ENCODE measurements around the gene ANO7. TPM values are rescaled to one million over a fixed set of nuclear protein-coding genes. Genes with fewer than 3 reads are reported as not detected.

The ANO7 gene
- total and polyA plus RNA-seq, 2 of the 13 experiments (the other 11 are each of a cell fraction or from before 2014, with no cell fraction given), result 4.1 to 4.9 TPM

DNA sequence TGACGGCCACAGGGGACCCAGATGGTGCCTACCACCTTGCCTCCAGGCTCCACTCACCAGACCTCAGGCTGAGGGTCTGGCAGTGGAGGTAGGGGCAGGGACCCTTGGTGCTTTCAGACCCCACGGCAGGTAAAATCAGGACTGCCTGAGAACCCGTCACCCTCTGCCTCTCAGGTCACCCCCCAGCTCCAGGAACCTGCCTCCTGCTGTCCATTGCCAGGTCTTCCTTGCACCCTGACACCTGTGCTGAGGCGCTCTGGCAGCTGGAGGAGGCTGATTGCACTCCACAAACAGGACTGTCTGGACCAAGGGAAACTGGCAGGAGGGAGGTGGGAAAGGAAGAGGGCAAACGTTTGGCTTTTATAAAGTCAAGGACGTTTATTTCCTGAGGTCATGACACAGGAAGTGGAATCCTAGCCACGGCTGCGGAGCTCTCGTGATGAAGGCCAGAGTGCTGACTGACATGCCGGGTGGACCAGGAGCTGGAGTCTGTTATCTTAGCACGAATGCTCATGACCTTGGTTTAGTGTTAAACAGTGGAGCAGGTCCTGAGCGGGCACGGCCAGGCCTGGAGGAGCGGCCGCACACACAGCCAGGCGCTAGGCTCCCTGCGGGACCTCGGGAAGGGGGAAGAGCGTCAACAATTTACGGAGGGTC, 40.5 kb downstream of the ANO7 start (continued):
- TF ChIP-seq, protein P1, sequence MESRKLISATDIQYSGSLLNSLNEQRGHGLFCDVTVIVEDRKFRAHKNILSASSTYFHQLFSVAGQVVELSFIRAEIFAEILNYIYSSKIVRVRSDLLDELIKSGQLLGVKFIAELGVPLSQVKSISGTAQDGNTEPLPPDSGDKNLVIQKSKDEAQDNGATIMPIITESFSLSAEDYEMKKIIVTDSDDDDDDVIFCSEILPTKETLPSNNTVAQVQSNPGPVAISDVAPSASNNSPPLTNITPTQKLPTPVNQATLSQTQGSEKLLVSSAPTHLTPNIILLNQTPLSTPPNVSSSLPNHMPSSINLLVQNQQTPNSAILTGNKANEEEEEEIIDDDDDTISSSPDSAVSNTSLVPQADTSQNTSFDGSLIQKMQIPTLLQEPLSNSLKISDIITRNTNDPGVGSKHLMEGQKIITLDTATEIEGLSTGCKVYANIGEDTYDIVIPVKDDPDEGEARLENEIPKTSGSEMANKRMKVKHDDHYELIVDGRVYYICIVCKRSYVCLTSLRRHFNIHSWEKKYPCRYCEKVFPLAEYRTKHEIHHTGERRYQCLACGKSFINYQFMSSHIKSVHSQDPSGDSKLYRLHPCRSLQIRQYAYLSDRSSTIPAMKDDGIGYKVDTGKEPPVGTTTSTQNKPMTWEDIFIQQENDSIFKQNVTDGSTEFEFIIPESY (CRISPR knock-in tag; IDR thresholded peaks at IDR 0.05), result peak; percentile 94
- TF ChIP-seq PHF5A (CRISPR knock-in tag; IDR thresholded peaks at IDR 0.05; ENCODE audit: low read depth, unreplicated experiment) (no peak), JUND (CRISPR knock-in tag; IDR thresholded peaks at IDR 0.05) (no peak), CCDC6 (CRISPR knock-in tag; IDR thresholded peaks at IDR 0.05) (no peak), ZNF180 (CRISPR knock-in tag; IDR thresholded peaks at IDR 0.05; ENCODE audit: borderline replicate concordance, low read depth) (no peak), AGO1 (IDR thresholded peaks at IDR 0.05; ENCODE audit: low read depth, low read length, poor library complexity, severe bottlenecking) (peak; percentile 95), POLR2AphosphoS5 (IDR thresholded peaks at IDR 0.05; ENCODE audit: low read depth, low read length) (peak; percentile 62), NPAS2 (CRISPR knock-in tag; IDR thresholded peaks at IDR 0.05; ENCODE audit: borderline replicate concordance) (no peak), GABPA (IDR thresholded peaks at IDR 0.05; ENCODE audit: low read depth, low read length) (no peak; the same call in 1 of the 2 replicates), GABPA (CRISPR knock-in tag; IDR thresholded peaks at IDR 0.05; ENCODE audit: low read depth) (peak; percentile 81), ZNF768 (CRISPR knock-in tag; IDR thresholded peaks at IDR 0.05) (no peak; the same call in 1 of the 2 replicates), ZNF430 (CRISPR knock-in tag; IDR thresholded peaks at IDR 0.05) (peak; percentile 51; the same call in 1 of the 2 replicates), HHEX (CRISPR knock-in tag; IDR thresholded peaks at IDR 0.05) (no peak), KAT8 (CRISPR knock-in tag; IDR thresholded peaks at IDR 0.05) (no peak), TOPORS (CRISPR knock-in tag; IDR thresholded peaks at IDR 0.05) (0 out of 2 replicates have a peak, but pooled peaks have one; percentile 17), ZNF44 (CRISPR knock-in tag; IDR thresholded peaks at IDR 0.05) (no peak)
- TF ChIP-seq, protein P2, sequence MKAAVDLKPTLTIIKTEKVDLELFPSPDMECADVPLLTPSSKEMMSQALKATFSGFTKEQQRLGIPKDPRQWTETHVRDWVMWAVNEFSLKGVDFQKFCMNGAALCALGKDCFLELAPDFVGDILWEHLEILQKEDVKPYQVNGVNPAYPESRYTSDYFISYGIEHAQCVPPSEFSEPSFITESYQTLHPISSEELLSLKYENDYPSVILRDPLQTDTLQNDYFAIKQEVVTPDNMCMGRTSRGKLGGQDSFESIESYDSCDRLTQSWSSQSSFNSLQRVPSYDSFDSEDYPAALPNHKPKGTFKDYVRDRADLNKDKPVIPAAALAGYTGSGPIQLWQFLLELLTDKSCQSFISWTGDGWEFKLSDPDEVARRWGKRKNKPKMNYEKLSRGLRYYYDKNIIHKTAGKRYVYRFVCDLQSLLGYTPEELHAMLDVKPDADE (CRISPR knock-in tag; IDR thresholded peaks at IDR 0.05), result no peak
- TF ChIP-seq, protein P3, sequence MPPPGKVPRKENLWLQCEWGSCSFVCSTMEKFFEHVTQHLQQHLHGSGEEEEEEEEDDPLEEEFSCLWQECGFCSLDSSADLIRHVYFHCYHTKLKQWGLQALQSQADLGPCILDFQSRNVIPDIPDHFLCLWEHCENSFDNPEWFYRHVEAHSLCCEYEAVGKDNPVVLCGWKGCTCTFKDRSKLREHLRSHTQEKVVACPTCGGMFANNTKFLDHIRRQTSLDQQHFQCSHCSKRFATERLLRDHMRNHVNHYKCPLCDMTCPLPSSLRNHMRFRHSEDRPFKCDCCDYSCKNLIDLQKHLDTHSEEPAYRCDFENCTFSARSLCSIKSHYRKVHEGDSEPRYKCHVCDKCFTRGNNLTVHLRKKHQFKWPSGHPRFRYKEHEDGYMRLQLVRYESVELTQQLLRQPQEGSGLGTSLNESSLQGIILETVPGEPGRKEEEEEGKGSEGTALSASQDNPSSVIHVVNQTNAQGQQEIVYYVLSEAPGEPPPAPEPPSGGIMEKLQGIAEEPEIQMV (CRISPR knock-in tag; IDR thresholded peaks at IDR 0.05; ENCODE audit: low read depth), result no peak
- TF ChIP-seq, protein P4, sequence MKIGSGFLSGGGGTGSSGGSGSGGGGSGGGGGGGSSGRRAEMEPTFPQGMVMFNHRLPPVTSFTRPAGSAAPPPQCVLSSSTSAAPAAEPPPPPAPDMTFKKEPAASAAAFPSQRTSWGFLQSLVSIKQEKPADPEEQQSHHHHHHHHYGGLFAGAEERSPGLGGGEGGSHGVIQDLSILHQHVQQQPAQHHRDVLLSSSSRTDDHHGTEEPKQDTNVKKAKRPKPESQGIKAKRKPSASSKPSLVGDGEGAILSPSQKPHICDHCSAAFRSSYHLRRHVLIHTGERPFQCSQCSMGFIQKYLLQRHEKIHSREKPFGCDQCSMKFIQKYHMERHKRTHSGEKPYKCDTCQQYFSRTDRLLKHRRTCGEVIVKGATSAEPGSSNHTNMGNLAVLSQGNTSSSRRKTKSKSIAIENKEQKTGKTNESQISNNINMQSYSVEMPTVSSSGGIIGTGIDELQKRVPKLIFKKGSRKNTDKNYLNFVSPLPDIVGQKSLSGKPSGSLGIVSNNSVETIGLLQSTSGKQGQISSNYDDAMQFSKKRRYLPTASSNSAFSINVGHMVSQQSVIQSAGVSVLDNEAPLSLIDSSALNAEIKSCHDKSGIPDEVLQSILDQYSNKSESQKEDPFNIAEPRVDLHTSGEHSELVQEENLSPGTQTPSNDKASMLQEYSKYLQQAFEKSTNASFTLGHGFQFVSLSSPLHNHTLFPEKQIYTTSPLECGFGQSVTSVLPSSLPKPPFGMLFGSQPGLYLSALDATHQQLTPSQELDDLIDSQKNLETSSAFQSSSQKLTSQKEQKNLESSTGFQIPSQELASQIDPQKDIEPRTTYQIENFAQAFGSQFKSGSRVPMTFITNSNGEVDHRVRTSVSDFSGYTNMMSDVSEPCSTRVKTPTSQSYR (CRISPR knock-in tag; IDR thresholded peaks at IDR 0.05; ENCODE audit: borderline replicate concordance), result 0 out of 2 replicates have a peak, but pooled peaks have one; percentile 17
- TF ChIP-seq, protein P5, sequence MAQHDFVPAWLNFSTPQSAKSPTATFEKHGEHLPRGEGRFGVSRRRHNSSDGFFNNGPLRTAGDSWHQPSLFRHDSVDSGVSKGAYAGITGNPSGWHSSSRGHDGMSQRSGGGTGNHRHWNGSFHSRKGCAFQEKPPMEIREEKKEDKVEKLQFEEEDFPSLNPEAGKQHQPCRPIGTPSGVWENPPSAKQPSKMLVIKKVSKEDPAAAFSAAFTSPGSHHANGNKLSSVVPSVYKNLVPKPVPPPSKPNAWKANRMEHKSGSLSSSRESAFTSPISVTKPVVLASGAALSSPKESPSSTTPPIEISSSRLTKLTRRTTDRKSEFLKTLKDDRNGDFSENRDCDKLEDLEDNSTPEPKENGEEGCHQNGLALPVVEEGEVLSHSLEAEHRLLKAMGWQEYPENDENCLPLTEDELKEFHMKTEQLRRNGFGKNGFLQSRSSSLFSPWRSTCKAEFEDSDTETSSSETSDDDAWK (CRISPR knock-in tag; IDR thresholded peaks at IDR 0.05), result no peak
